Fibroblast of the aortic adventitia (primary cell): ENCODE results near the gene PHACTR1. TPM values are rescaled to one million over a fixed set of nuclear protein-coding genes. Genes with fewer than 3 reads are reported as not detected.

Experiments
- DNase-seq: peaks from one replicate; pipeline ENCODE4 v3.0.0-alpha.2; 2010; ENCODE audit warnings: low read depth
- H3K4me3 ChIP-seq: 2 replicates; pipeline ENCODE4 v1.5.1; 2011; ENCODE audit warnings: low read depth, mild to moderate bottlenecking, control low read depth, low read length, moderate library complexity
- total RNA-seq: library from RNA; depleted of rRNA; stranded (reverse); fragments of >200 nt; gene quantifications from 2 replicates; pipeline ENCODE4 v1.2.3, GENCODE V29; 2012; ENCODE audit warnings: low replicate concordance
- TF ChIP-seq, protein P1 (sequence below): IDR thresholded peaks from 2 replicates; pipeline ENCODE4 v1.5.1; 2011; ENCODE audit warnings: mild to moderate bottlenecking, low read length, control low read depth, inconsistent platforms; ENCODE audit not compliant: insufficient read depth

The PHACTR1 gene
- total RNA-seq, 1 donor = 0.99 TPM

GRCh38 chr6:12842114-12842513 is 125.5 kb downstream of the PHACTR1 start:
- TF ChIP-seq, protein P1, sequence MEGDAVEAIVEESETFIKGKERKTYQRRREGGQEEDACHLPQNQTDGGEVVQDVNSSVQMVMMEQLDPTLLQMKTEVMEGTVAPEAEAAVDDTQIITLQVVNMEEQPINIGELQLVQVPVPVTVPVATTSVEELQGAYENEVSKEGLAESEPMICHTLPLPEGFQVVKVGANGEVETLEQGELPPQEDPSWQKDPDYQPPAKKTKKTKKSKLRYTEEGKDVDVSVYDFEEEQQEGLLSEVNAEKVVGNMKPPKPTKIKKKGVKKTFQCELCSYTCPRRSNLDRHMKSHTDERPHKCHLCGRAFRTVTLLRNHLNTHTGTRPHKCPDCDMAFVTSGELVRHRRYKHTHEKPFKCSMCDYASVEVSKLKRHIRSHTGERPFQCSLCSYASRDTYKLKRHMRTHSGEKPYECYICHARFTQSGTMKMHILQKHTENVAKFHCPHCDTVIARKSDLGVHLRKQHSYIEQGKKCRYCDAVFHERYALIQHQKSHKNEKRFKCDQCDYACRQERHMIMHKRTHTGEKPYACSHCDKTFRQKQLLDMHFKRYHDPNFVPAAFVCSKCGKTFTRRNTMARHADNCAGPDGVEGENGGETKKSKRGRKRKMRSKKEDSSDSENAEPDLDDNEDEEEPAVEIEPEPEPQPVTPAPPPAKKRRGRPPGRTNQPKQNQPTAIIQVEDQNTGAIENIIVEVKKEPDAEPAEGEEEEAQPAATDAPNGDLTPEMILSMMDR = no peak
- no peak overlapping the region for H3K4me3 ChIP-seq
- DNase-seq = no peak

DNA sequence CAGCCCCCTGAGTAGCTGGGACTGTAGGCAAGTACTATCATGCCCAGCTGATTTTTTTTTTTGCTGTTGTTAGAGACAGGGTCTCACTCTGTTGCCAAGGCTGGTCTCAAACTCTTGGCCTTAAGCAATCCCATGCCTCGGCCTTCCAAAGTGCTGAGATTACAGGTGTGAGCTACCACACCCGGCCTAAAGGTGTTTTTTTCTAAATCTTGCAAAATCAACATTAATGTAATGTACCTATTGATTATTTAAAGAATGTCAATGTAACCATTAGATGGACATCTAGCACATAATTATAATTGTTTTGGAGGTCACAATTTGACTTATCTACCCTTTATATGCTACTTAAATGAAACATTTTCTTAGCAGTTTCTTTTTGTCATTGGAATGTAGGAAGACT is 126.1 kb downstream of the PHACTR1 start:
- no peak overlapping the region for H3K4me3 ChIP-seq
- DNase-seq = no peak
- TF ChIP-seq, protein P1 = no peak

DNA sequence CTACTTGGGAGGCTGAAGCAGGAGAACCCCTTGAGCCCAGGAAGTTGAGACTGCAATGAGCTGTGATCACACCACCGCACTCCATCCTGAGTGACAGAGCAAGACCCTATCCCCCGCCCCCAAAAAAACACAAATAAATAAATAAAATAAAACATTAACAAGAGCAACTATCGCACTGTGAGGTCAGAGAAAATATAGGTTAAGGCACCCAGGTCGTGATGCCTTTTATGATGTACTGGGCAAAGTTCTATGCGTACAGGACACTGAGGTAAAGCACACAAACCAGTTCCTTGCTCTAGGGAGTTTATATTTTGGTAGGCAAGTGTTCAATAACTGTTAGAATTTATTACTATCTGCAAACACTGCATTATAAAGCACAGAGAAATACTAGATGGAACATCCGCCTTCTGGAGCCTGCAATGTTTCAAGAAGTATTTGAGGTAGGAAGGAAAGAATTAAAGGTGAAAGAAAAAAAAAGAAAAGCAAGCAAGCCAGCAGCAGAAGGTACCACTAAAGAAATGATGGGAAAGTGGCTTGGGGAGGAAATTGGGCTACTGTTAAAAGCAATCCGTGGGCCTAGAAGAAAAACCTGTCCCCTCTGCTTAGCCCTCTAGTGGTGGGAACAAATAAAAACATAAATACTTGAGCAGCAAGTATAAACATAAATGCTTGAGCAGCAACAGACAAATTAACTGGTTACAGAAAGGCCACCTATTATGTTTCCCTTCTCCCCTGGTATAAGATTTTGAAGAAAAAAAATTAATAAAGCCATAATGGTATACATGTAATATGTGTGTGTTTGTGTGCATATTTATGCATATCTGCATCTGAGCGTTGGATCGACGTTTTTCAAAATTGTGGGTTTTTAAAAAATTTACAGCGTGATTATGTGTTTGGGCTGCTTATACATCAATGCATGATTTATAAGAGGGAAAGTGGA is 128.0 kb downstream of the PHACTR1 start:
- TF ChIP-seq, protein P1 = peak; percentile 56
- no peak overlapping the region for H3K4me3 ChIP-seq
- DNase-seq = peak; percentile 23

DNA sequence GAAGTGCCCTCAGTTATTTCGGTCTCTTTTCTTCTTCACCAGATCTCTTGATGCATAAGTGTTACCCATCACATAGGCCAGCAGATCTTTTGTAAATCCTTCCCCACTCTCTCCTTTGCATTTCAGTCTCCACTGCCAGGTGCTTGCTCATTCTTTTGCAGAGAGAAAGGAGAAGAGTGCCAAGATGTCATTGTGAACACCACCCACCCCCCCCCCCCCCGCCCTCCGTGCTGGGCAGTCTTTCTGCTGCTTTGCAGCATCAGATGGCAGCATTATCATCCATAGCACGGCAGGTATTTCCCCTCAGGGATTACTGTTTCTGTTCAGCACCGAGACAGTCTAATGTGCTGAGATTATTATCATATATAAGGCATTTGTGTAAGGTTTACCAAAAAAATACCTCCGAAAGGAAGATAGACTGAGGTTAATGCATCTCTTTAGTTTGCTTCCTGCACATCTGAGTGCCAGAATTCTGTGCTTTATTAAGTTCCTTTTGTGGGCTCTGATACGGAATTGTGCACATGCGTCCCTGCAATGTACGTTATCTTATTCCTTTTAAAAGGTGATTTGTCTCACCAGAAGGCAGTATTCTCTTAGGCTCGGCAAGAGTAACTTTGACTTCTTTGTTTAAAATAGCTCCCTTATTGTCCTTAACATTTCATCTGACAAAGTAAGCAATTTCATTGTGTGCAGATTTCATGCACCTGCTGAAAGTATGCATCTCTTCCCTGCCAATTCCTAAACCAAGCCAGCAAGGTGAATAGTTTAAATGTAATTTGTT is 128.8 kb downstream of the PHACTR1 start:
- TF ChIP-seq, protein P1 = no peak
- no peak for DNase-seq
- H3K4me3 ChIP-seq = no peak overlapping the region

GRCh38 chr6:12848964-12849808 is 132.6 kb downstream of the PHACTR1 start:
- no peak for DNase-seq
- TF ChIP-seq, protein P1 = no peak
- H3K4me3 ChIP-seq = no peak overlapping the region

DNA sequence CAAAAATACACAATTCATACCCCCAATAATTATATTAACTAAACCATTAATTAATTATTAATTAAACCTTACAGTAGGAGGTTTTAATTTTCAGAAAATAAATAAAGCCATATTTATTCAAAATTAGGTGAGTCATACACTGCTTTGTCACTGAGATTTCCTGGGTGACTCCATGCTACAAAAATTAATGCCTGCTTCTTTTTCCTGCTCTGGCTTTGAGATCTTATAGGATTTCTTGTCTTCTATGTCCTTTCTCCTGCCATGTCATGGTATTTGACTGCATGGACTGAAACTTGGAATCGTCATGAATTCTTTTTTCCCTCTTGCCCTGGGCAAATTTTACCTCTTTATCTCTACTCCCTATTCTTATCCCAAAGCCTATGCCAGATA is 133.2 kb downstream of the PHACTR1 start:
- no peak overlapping the region for H3K4me3 ChIP-seq
- DNase-seq = no peak
- TF ChIP-seq, protein P1 = no peak
